Neural crest cell (in vitro differentiated cells): ENCODE data around the gene JARID2. TPM values are rescaled to one million over a fixed set of nuclear protein-coding genes. Genes with fewer than 3 reads are reported as not detected.

Experiments
- DNase-seq: peaks from one replicate; pipeline ENCODE4 v3.0.0; 2021; ENCODE audit warnings: low read depth, mixed read lengths, low spot score
- H3K27ac Mint-ChIP-seq: one replicate; pipeline ENCODE4 v1.8.0; 2021; ENCODE audit warnings: mild to moderate bottlenecking, mixed read lengths; ENCODE audit not compliant: unreplicated experiment
- H3K27me3 Mint-ChIP-seq: 2 replicates; pipeline ENCODE4 v1.8.0; 2021; ENCODE audit warnings: low read depth, mild to moderate bottlenecking, mixed read lengths
- H3K36me3 Mint-ChIP-seq: 2 replicates; pipeline ENCODE4 v1.8.0; 2021; ENCODE audit warnings: low read depth, mild to moderate bottlenecking, mixed read lengths
- H3K4me1 Mint-ChIP-seq: 2 replicates; pipeline ENCODE4 v1.8.0; 2021; ENCODE audit warnings: mixed read lengths
- H3K4me3 Mint-ChIP-seq: one replicate; pipeline ENCODE4 v1.8.0; 2021; ENCODE audit warnings: mild to moderate bottlenecking, mixed read lengths
- H3K9me3 Mint-ChIP-seq: 2 replicates; pipeline ENCODE4 v1.8.0; 2021; ENCODE audit warnings: mixed read lengths
- total RNA-seq: library from RNA; stranded (reverse); gene quantifications from 2 replicates; pipeline ENCODE4 v1.2.1, GENCODE V29; 2021
- TF ChIP-seq, protein P1 (sequence below): fragments of 200-600 bp; sonication (generic); conservative IDR thresholded peaks from 2 replicates; pipeline ENCODE4 v1.5.0; 2021; ENCODE audit warnings: antibody characterized with exemption, mild to moderate bottlenecking

The JARID2 gene
- total RNA-seq, 1 donor from 2014 or later: 33.9 TPM

GRCh38 chr6:15499591-15499990 is 253.7 kb downstream of the JARID2 start:
- Mint-ChIP-seq H3K4me1 (peaks cover 24% of the 10 kb centered on the region), H3K27ac (no peak overlapping the region), H3K27me3 (no peaks in the 10 kb centered on the region), H3K36me3 (peaks cover 20% of the 10 kb centered on the region), H3K9me3 (no peaks in the 10 kb centered on the region), H3K4me3 (no peak overlapping the region)
- DNase-seq: no peak
- TF ChIP-seq, protein P1, sequence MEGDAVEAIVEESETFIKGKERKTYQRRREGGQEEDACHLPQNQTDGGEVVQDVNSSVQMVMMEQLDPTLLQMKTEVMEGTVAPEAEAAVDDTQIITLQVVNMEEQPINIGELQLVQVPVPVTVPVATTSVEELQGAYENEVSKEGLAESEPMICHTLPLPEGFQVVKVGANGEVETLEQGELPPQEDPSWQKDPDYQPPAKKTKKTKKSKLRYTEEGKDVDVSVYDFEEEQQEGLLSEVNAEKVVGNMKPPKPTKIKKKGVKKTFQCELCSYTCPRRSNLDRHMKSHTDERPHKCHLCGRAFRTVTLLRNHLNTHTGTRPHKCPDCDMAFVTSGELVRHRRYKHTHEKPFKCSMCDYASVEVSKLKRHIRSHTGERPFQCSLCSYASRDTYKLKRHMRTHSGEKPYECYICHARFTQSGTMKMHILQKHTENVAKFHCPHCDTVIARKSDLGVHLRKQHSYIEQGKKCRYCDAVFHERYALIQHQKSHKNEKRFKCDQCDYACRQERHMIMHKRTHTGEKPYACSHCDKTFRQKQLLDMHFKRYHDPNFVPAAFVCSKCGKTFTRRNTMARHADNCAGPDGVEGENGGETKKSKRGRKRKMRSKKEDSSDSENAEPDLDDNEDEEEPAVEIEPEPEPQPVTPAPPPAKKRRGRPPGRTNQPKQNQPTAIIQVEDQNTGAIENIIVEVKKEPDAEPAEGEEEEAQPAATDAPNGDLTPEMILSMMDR: no peak

DNA sequence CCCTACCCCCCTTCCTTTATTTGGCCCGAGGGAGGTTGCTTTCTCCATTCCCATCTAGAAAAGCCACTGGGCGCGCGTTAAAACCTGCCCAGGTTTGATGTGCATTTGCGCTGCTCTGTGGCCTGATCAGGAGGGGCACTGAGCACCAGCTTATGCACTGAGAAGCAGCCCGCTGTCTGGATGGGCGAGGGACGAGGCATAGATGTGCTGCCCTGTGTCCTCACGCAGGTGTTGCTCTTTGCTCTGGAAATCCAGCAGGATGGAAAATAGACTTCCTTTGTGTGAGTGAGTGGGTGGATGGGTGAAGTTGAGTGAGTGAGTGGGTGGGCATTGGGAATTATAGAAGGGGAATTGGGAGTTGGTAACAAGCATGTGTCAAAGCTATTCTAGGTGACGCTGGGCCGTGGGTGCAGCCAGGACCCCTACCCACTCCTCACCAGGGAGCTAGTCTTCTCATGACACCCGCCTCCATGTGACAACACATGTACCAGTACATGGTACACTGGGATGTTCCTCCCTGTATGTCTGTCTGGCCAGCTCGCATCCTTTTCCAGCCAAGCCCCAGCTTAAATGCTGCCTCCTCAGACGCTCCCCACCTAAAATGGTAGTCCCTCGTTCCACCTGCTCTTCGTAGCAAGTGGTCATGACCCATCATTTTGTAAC is 254.3 kb downstream of the JARID2 start:
- peak overlapping the region; percentile 67 for H3K27ac Mint-ChIP-seq
- no peaks in the 10 kb centered on the region for H3K27me3 Mint-ChIP-seq
- no peak overlapping the region for H3K4me3 Mint-ChIP-seq
- DNase-seq: no peak
- H3K4me1 Mint-ChIP-seq: peaks cover 22% of the 10 kb centered on the region
- TF ChIP-seq, protein P1: no peak
- H3K9me3 Mint-ChIP-seq: no peaks in the 10 kb centered on the region
- H3K36me3 Mint-ChIP-seq: peaks cover 20% of the 10 kb centered on the region

GRCh38 chr6:15500901-15501825 is 255.3 kb downstream of the JARID2 start:
- peaks cover 12% of the 10 kb centered on the region for H3K36me3 Mint-ChIP-seq
- H3K4me1 Mint-ChIP-seq: peaks cover 14% of the 10 kb centered on the region
- TF ChIP-seq, protein P1: no peak
- no peaks in the 10 kb centered on the region for H3K27me3 Mint-ChIP-seq
- DNase-seq: no peak
- H3K27ac Mint-ChIP-seq: no peak overlapping the region
- H3K4me3 Mint-ChIP-seq: no peak overlapping the region
- no peaks in the 10 kb centered on the region for H3K9me3 Mint-ChIP-seq

GRCh38 chr6:15501826-15502445 is 256.1 kb downstream of the JARID2 start:
- no peak overlapping the region for H3K4me3 Mint-ChIP-seq
- H3K36me3 Mint-ChIP-seq: peaks cover 11% of the 10 kb centered on the region
- DNase-seq: no peak
- H3K9me3 Mint-ChIP-seq: no peaks in the 10 kb centered on the region
- H3K4me1 Mint-ChIP-seq: peaks cover 14% of the 10 kb centered on the region
- TF ChIP-seq, protein P1: no peak
- no peaks in the 10 kb centered on the region for H3K27me3 Mint-ChIP-seq
- no peak overlapping the region for H3K27ac Mint-ChIP-seq

- Mint-ChIP-seq H3K36me3 (peaks cover 15% of the 10 kb centered on the region), H3K27ac (no peak overlapping the region), H3K4me1 (peaks cover 14% of the 10 kb centered on the region)
These were observed 256.8 kb downstream of the JARID2 start for GRCh38 chr6:15502446-15503345.

More at GRCh38 chr6:15502446-15503345, 256.8 kb downstream of the JARID2 start:
- TF ChIP-seq, protein P1: no peak
- H3K9me3 Mint-ChIP-seq: no peaks in the 10 kb centered on the region
- no peak overlapping the region for H3K4me3 Mint-ChIP-seq
- H3K27me3 Mint-ChIP-seq: no peaks in the 10 kb centered on the region
- no peak for DNase-seq
